CD4-positive, alpha-beta T cell treated with Interleukin-10 for 1 hour (primary cell): ENCODE data around the gene PROSER3.
"Not testable (repeated sequence)": the region's sequence is repeated elsewhere in the genome, so short reads cannot be mapped to it uniquely, and the experiment has no call there.

ENCODE experiments used
- DNase-seq: peaks from one replicate; pipeline ENCODE4 v3.0.0-alpha.2; 2020

The PROSER3 gene

DNA sequence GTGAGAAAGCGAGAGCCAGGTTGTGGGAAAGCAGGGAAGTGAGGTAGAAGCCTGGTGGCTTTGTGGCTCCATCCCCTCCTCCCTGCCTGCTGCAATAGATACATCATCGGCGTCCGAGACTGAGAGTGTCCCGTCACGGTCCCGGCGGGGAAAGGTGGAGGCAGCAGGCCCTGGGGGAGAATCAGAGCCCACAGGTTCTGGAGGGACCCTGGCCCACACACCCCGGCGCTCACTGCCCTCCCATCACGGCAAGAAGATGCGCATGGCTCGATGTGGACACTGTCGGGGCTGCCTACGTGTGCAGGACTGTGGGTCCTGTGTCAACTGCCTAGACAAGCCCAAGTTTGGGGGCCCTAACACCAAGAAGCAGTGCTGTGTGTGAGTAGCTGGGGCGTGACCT, 35.1 kb upstream of the PROSER3 start:
- no peak for DNase-seq

DNA sequence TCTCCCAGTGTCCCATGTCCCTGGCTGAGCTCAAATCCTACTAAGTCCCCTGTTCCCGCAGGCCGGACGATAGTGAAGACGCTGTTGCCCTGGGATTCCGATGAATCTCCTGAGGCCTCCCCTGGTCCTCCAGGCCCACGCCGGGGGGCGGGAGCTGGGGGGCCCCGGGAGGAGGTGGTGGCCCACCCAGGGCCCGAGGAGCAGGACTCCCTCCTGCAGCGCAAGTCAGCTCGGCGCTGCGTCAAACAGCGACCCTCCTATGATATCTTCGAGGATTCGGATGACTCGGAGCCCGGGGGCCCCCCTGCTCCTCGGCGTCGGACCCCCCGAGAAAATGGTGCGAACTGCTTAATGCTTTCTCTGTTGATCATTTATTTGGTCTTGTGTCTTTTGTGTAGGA, 34.3 kb upstream of the PROSER3 start:
- DNase-seq, result no peak

DNA sequence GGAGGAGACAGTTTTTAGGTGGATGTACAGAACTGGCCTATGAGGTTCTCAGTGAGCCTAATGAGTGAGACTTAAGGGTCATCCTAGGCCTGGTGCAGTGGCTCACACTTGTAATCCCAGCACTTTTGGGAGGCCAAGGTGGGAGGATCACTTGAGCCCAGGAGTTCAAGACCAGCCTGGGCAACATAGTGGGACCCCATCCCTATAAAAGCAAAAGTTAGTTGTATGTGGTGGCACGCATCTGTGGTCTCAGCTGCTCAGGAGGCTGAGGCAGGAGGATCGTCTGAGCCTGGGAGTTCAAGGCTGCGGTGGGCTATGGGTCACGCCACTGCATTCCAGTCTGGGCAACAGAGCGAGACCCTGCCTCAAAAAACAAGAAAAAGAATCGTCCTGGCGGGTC, 33.8 kb upstream of the PROSER3 start:
- not testable (repeated sequence) for DNase-seq

DNA sequence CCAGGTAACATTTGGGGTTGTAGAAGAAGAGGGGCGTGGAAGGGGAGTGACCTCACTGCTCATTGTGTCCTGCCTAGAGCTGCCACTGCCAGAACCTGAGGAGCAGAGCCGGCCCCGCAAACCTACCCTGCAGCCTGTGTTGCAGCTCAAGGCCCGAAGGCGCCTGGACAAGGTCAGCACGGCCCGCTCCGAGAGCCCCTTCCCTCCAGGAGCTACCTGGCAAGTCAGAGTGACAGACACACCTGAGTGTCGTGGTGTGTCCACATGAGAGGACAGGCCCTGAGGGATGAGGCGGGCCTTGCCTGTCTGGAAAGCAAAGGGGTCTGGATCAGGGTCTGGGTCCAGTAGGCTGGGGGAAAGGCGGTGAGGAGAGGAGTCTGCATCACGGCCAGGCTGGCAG, 33.4 kb upstream of the PROSER3 start:
- no peak for DNase-seq

DNA sequence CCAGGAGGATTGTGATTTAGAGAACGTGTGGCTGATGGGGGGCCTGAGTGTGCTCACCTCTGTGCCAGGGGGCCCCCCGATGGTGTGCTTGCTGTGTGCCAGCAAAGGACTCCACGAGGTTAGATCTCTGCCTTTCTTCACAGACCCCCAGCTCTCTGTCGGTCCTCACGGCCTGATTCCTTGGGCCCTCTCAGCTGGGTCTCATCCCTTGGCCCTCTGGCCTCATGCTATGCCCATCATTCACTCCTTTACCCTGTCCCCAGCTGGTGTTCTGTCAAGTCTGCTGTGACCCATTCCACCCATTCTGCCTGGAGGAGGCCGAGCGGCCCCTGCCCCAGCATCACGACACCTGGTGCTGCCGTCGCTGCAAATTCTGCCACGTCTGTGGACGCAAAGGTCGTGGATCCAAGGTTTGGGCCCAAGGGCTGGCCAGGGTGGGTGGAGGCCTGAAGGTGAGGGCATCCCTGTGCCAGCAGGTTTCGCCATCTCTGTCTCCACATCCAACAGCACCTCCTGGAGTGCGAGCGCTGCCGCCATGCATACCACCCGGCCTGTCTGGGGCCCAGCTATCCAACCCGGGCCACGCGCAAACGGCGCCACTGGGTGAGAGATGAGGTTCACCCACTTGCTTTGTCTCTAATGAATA, 32.6 kb upstream of the PROSER3 start:
- no peak for DNase-seq

DNA sequence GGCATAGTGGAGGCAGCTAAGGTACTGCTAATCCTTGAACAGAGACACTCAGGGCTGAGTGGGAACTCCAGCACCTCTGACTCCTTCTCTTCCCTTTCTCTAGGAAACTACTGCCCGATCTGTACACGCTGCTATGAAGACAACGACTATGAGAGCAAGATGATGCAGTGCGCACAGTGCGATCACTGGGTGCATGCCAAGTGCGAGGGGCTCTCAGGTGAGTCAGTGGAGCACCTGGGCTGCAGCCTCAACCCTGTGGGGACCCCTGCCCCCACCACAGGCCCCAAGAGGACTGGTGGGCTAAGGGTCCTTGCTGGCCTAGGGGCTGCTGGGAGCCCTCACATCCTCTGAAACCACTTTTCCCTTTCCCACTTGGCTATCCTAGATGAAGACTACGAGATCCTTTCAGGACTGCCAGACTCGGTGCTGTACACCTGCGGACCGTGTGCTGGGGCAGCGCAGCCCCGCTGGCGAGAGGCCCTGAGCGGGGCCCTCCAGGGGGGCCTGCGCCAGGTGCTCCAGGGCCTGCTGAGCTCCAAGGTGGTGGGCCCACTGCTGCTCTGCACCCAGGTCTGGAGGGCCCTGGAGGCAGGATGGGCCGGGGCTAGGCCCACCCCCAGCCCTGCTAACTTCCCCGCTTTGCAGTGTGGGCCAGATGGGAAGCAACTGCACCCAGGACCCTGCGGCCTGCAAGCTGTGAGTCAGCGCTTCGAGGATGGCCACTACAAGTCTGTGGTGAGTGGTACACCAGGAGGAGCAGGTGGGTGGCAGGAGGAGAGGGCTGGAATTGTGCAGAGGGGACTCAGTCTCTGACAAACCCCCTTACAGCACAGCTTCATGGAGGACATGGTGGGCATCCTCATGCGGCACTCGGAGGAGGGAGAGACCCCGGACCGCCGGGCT, 30.7 kb upstream of the PROSER3 start:
- no peak for DNase-seq

DNA sequence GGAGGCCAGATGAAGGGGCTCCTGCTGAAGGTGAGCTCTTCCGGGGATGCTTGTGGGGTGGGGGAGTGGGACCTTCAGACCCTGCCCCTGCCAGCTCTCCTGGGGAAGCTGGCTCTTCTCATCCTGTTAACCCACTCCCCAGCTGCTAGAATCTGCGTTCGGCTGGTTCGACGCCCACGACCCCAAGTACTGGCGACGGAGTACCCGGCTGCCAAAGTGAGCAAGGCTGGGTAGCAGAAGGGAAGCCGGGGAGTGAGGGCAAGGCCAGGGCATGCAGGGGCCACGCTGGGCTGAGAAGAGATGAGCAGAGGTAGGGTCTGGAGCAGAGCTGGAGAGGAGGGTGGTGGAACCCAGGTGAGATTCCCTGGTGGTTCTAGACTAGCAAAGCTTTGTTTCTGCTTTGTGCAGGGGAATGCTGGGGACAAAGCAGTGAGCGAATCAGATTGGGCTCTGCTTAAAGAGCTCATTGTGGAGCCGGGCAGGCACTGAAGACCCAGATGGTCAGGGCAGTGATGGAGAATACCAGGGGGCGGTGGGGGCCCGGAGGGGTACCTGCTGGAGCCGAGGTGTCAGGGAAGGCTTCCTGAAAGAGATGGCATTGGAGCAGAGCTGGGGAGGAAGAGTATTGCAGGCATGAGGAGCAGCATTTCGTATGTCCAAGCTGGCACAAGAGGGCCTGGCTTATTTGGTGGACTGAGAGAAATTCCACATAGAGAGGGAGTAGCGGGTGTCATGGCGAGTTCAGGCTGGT, 29.8 kb upstream of the PROSER3 start:
- DNase-seq, result no peak

DNA sequence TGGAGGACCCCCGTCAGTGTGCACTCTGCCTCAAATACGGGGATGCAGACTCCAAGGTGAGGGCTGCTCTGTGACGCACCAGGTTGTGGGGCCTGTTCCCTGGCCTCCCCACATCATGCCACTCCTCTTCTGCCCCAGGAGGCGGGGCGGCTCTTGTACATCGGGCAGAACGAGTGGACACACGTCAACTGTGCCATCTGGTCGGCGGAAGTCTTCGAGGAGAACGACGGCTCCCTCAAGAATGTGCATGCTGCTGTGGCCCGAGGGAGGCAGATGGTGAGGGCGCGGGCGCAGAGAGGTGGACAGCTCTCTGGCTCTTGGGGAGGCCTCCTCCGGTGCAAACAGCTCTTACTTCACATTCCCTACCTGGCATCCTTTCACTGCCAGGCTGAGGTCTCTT, 29.0 kb upstream of the PROSER3 start:
- no peak for DNase-seq

DNA sequence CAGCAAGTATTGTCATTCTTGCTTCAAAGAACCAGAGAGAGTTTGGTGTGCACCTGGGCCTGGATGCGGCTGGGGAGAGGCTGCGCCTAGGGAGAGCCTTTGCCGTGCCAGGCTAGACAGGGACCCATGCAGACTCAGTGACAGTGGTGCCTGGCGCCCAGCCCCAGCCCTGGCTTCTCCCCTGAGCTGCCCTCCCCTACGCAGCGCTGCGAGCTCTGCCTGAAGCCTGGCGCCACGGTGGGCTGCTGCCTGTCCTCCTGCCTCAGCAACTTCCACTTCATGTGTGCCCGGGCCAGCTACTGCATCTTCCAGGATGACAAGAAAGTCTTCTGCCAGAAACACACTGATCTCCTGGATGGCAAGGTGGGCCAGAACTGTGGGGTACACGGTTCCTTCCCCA, 28.2 kb upstream of the PROSER3 start:
- no peak for DNase-seq

DNA sequence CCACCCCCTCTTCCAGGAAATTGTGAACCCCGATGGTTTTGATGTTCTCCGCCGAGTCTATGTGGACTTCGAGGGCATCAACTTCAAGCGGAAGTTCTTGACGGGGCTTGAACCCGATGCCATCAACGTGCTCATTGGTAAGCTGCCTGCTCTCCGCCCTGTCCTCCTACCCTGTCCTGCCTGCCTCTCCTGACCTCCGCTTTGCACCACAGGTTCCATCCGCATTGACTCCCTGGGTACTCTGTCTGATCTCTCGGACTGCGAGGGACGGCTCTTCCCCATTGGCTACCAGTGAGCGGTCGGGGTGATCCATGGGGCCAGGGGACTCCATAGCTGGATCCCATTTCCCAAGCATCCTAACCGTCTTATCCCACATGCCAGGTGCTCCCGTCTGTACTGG, 27.6 kb upstream of the PROSER3 start:
- DNase-seq, result no peak

DNA sequence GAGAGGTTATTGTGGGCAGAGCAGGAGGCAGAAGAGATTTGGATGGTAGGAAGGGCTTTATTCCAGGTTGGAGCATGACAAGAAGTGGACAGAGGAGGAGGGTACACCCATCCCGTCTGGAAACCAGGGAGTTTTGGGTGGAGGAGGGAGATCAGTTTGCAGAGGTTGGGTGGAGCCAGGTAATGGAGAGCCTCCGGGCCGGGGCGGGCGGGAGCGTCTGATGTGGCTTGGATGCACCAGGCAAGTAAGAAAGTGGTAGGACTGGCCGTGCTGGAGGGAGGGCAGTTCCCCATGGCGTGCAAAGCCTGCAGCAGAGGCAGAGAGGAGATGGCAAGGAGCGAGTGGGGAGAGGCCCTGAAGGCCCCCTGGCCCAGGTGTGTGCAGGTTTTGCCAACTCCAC, 26.6 kb upstream of the PROSER3 start:
- DNase-seq, result no peak

DNA sequence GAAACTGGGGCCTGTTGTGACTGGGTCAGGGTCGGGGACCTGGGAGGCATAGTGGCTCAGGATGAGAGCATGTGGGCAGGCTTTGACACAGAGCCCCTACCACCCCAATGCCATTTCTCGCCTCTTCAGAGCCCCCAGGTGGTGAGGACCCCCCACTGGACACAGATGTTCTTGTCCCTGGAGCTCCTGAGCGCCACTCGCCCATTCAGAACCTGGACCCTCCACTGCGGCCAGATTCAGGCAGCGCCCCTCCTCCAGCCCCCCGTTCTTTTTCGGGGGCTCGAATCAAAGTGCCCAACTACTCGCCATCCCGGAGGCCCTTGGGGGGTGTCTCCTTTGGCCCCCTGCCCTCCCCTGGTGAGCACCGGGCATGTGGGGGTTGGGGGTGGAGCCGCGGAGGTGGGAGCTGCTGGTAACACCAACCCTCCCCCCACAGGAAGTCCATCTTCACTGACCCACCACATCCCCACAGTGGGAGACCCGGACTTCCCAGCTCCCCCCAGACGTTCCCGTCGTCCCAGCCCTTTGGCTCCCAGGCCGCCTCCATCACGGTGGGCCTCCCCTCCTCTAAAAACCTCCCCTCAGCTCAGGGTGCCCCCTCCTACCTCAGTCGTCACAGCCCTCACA, 26.1 kb upstream of the PROSER3 start:
- DNase-seq, result no peak

DNA sequence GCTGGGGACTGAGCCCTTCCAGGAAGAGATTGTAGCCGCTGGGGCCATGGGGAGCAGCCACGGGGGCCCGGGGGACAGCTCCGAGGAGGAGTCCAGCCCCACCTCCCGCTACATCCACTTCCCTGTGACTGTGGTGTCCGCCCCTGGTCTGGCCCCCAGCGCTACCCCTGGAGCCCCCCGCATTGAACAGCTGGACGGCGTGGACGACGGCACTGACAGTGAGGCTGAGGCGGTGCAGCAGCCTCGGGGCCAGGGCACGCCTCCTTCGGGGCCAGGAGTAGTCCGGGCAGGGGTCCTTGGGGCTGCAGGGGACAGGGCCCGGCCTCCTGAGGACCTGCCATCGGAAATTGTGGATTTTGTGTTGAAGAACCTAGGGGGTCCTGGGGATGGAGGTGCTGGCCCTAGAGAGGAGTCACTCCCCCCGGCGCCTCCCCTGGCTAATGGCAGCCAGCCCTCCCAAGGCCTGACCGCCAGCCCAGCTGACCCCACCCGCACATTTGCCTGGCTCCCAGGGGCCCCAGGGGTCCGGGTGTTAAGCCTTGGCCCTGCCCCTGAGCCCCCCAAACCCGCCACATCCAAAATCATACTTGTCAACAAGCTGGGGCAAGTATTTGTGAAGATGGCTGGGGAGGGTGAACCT, 25.3 kb upstream of the PROSER3 start:
- no peak for DNase-seq

DNA sequence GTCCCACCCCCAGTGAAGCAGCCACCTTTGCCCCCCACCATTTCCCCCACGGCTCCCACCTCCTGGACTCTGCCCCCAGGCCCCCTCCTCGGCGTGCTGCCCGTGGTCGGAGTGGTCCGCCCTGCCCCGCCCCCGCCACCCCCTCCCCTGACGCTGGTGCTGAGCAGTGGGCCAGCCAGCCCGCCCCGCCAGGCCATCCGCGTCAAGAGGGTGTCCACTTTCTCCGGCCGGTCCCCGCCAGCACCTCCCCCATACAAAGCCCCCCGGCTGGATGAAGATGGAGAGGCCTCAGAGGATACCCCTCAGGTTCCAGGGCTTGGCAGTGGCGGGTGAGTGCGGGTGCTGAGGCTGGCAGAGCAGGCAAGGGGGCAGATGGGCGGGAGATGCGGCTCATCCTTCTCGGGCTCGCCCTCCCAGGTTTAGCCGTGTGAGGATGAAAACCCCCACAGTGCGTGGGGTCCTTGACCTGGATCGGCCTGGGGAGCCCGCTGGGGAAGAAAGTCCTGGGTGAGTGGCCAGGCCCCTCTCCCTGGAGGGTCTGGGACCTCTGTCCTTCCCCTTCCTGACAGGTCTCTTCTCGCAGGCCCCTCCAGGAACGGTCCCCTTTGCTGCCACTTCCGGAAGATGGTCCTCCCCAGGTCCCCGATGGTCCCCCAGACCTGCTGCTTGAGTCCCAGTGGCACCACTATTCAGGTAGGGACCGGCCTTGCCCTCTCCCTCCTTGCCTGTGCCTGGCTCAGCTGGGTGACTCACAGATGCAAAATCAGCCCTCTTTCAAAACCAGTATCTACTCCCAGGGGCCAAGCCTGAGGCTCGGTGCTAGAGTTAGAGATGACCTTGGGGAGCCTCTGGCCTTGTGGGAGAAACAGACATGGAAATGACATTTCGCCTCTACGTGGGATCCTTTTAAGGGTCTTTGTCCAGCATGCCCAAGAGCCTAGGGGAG, 24.5 kb upstream of the PROSER3 start:
- DNase-seq, result no peak

DNA sequence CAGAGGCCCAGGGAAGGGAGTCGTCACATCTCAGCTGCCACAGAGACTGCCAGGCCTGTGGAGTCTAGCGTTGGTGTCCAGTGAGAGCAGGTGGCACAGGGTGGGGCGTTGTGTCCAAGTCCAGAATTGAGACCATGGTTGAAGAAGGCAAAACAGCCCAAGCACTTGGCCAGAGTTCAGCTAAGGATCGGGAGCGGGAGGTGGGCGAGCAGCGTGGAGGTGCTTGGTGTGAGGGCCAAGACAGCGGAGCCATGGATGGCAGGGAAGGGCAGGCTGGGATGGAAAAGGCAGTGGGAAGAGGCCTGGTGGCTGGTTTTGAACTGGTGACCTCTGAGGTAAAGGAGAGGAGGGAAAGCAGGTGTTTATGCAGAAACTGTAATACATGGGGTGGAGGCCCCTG, 23.7 kb upstream of the PROSER3 start:
- DNase-seq, result no peak

DNA sequence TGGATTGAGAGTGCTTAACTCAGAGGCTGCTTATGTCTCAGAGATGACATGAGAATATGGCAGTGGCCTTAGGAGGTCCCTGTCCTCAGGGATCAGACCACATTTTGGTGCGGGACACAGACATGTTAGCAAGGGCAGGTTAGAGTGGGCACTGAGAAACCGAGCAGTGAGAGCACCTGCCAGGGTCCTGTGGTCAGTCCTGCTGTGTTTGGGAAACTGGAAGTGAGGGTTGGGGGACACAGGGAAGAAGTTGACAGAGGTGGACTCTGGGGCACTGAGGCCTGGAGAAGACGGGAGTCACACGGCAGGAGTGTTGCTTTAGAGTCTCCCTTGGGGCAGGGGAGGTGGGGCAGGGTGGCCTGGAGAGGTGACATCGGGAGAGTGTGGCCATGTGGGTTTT, 23.1 kb upstream of the PROSER3 start:
- DNase-seq, result no peak

DNA sequence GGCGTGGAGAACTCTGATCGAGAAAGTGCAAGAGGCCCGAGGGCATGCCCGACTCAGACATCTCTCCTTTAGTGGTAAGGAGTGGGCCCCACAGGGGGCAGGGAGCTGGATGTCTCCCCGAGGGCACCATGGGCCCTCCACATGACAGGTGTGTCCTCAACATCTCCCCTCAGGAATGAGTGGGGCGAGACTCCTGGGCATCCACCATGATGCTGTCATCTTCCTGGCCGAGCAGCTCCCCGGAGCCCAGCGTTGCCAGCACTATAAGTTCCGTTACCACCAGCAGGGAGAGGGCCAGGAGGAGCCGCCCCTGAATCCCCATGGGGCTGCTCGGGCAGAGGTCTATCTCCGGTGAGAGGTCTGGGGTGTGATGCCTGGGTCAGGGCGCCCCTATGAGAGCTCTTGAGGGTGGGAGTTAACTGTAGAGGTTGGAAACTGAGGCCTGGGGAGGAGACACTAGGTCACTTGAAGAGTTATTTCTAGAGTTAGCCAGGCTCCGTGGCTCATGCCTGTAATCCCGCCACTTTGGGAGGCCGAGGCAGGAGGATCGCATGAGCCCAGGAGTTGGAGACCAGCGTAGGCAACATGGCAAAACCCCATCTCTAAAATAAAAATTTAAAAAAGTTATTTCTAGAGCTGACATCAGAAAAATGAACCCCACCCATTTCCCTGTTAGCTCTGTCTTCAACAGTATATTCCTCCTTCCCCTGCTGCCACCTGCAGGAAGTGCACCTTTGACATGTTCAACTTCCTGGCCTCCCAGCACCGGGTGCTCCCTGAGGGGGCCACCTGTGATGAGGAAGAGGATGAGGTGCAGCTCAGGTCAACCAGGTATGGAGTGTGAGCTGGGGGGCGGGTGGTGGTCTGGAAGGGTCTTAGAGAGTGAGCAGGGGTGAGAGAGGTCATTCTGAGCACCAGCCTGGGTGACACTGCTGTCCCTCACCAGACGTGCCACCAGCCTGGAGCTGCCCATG, 20.8 kb upstream of the PROSER3 start:
- DNase-seq, result peak; percentile 36

DNA sequence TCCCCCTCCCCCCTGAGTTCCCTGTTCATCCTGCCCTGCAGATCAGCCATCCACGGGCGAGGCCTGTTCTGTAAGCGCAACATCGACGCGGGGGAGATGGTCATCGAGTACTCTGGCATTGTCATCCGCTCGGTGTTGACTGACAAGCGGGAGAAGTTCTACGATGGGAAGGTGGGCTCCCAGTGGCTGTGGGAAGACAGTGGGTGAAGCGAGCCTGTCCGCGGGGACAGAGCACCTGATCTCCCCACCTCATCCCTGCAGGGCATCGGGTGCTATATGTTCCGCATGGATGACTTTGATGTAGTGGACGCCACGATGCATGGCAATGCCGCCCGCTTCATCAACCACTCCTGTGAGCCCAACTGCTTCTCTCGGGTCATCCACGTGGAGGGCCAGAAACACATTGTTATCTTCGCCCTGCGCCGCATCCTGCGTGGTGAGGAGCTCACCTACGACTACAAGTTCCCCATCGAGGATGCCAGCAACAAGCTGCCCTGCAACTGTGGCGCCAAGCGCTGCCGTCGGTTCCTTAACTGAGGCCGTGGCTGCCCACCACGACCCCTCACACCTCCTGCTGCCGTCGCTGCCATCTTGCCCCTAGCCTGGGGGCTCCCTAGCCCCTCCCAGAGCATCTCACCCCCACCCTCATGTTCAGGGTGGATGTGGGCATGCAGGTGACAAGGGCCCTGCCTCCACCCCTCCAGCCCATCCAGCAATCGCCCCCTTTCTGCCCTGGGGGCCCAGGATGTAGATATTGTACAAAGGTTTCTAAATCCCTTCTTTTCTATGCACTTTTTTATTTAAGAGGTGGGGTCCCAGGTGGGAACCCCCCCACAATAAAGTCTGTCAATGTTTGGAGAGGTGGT, 19.7 kb upstream of the PROSER3 start:
- no peak for DNase-seq

DNA sequence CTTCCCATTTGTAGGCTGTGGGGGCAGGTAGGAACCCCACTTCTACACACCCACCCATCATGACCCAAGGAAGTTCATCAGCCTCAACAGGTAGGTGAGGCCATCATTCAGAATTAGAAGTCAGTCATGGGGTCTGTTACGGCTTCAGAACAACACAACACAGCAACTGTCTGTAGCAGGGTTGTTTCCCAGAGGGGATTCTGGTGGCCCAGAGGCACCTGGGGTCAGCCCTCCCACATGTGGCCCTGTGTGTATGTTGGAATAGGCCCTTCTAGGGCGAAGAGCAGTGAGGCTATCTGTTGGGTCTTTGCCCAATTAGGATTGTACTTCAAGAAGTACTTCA, 19.1 kb upstream of the PROSER3 start:
- no peak for DNase-seq
